Stimulated activated naive B cell treated with anti-CD40 and anti-IgM and Interleukin-4, amounts not matched to agents 10 μg/mL and 1 μg/mL and 100 μg/mL, for 72 hours (primary cell): Measurements from ENCODE around the gene FBXL7.

Source experiments
- ATAC-seq, 2 donors: fragments of 150-1000 bp; cut with Tn5 transposase; replicated peaks; 2 replicates each; pipeline ENCODE4 v1.10.0; 2021; ENCODE audit warnings: moderate library complexity in 1 of 2
- DNase-seq: peaks from one replicate; pipeline ENCODE4 v3.0.0; 2021
- H3K27ac Mint-ChIP-seq: one replicate; pipeline ENCODE4 v1.8.0; 2022; ENCODE audit warnings: mild to moderate bottlenecking, mixed read lengths
- H3K27me3 Mint-ChIP-seq, 2 donors: one replicate each; pipeline ENCODE4 v1.8.0; 2022; ENCODE audit warnings: mixed read lengths in 2 of 2
- H3K36me3 Mint-ChIP-seq, 2 donors: one replicate each; pipeline ENCODE4 v1.8.0; 2022; ENCODE audit warnings: mixed read lengths in 2 of 2, mild to moderate bottlenecking in 1 of 2
- H3K4me1 Mint-ChIP-seq, 2 donors: one replicate each; pipeline ENCODE4 v1.8.0; 2022; ENCODE audit warnings: mixed read lengths in 2 of 2, mild to moderate bottlenecking in 1 of 2
- H3K4me3 Mint-ChIP-seq, 2 donors: one replicate each; pipeline ENCODE4 v1.8.0; 2022; ENCODE audit warnings: mild to moderate bottlenecking in 2 of 2, mixed read lengths in 2 of 2, moderate library complexity in 1 of 2
- H3K9me3 Mint-ChIP-seq, 2 donors: one replicate each; pipeline ENCODE4 v1.8.0; 2022; ENCODE audit warnings: mixed read lengths in 2 of 2, mild to moderate bottlenecking in 1 of 2

The FBXL7 gene

DNA sequence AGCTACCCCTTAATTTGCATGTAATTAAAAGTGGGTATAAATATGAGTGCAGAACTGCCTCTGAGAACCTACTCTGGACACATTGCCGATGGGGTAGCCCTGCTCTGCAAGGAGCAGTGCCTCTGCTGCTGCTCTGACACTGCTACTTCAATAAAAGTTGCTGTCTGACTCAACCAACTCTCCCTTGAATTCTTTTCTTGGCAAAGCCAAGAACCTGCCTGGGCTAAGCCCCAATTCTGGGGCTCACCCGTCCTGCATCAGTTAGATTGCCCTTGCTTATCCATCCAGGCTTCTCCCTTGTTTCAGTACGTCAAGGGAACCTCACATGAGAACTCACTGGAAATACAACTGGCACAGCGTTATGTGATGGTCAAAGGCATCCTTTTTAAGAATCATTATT lies 44.1 kb downstream of the FBXL7 start:
- H3K27ac Mint-ChIP-seq, result no peak overlapping the region
- DNase-seq, result no peak

DNA sequence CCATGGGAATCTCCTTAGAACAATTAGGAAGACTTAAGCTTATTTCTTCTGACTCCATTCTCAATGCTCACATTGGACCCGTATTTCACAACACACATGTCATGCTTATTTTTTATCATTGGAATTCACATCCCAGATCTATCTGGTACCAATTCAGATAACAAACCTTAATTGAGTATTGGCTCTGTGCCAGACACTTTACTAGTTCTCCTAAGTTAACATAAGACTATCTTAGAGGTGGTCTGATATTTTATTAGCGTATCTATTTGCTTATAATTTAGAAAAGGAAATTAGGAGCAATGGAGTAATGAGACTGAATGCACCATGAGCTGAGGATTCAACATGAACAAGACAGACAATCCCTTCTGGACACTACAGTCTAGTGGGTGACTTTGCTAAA lies 45.1 kb downstream of the FBXL7 start:
- H3K4me3 Mint-ChIP-seq, result no peak overlapping the region
- DNase-seq (no peak), ATAC-seq (no peak)
- H3K27ac Mint-ChIP-seq, result no peak overlapping the region
- H3K9me3 Mint-ChIP-seq, result peaks cover 7 to 9% of the 10 kb centered on the region in 2 donors
- no peaks in the 10 kb centered on the region for H3K4me1 Mint-ChIP-seq
- no peaks in the 10 kb centered on the region for H3K36me3 Mint-ChIP-seq
- H3K27me3 Mint-ChIP-seq, result no peaks in the 10 kb centered on the region

More for the DNA sequence above, 44.1 kb downstream of the FBXL7 start:
- Mint-ChIP-seq H3K36me3 (no peaks in the 10 kb centered on the region), H3K4me3 (no peak overlapping the region), H3K4me1 (no peaks in the 10 kb centered on the region), H3K9me3 (peaks cover 7 to 9% of the 10 kb centered on the region in 2 donors), H3K27me3 (no peaks in the 10 kb centered on the region)
- ATAC-seq, result no peak

DNA sequence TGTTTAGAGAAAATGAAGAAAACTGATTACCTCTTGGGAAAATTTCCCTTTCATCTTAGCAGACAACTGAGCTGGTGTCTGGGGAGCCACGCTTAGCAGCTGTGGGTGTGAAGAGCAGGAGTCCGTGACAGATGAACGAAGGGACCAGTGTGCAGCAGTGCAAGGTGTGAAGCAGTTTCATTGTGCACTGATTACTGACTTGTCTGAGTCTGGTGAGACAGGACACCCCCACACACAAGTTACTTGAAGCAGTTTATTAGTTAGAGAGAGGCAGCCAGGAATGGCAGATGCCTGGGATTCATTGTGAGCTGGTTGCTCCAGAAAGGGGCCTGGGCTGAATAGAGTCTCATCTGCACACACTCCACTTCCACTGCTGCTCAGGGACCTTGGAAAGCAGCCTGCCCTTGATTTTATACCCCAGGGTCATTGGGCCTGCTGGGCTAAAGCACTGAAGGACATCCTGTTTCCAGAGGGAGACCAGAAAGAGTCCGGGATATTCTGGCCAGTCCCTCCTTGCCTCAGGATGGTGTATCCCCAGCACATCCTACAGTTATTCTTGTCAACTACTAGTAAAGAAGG lies 47.4 kb downstream of the FBXL7 start:
- Mint-ChIP-seq H3K27ac (no peak overlapping the region), H3K9me3 (peaks cover 7 to 12% of the 10 kb centered on the region in 2 donors), H3K4me1 (no peaks in the 10 kb centered on the region), H3K36me3 (no peaks in the 10 kb centered on the region), H3K4me3 (no peak overlapping the region), H3K27me3 (no peaks in the 10 kb centered on the region)
- DNase-seq (no peak), ATAC-seq (no peak)

DNA sequence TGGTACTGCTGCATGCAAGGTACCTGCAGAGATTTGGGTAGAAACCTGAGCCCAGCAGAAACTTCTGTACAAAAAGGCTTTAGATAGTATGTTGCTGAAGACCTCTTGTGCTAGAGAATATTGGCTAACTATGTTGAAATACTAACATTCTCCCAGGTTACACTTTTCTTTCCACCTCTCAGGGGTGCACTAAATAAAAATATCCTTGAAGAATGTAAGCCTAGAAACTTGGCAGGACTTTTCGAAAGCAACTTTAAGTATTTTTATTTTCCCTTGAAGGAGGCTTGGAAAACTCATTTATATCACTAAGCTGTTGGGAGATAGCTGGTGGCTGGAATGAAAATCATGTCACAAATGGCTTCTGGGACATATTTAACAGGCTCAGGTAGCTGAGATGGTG lies 50.0 kb downstream of the FBXL7 start:
- ATAC-seq, result no peak
- Mint-ChIP-seq H3K27ac (no peak overlapping the region), H3K9me3 (peaks cover 7 to 18% of the 10 kb centered on the region in 2 donors), H3K4me1 (no peaks in the 10 kb centered on the region), H3K4me3 (no peak overlapping the region), H3K36me3 (no peaks in the 10 kb centered on the region), H3K27me3 (no peaks in the 10 kb centered on the region)
- no peak for DNase-seq

DNA sequence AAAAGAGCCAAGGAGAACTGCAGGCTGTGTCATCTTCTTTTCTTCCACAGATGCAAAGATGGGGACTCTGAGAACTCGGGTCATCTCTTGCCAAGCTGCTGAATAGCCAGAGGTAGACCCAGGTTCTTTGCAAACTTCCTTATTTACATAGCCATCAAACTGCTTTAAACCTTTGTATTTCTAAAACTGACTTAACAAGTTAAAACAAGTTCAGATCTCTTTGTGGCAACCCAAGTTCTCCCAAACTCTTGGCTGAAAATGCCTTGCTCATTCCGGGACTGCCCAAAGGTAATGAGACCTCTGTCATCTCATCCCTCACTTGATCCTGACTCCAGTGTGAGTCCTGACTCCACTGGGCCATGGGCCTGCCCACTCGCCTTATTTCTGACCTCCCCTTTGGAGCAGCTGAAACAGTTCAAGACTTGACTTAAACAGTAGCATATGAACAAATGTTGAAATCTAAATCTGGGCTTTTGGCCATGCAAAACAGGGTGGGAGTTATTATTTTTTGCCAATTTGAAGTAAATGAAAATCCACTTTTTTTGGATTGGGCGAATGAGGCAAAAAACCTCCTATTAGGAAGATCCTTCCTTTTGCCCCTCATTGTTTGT lies 50.6 kb downstream of the FBXL7 start:
- no peak overlapping the region for H3K27ac Mint-ChIP-seq
- H3K9me3 Mint-ChIP-seq, result peaks cover 7 to 18% of the 10 kb centered on the region in 2 donors
- DNase-seq, result no peak
- ATAC-seq, result no peak
- no peaks in the 10 kb centered on the region for H3K4me1 Mint-ChIP-seq
- H3K36me3 Mint-ChIP-seq, result no peaks in the 10 kb centered on the region
- no peak overlapping the region for H3K4me3 Mint-ChIP-seq
- H3K27me3 Mint-ChIP-seq, result no peaks in the 10 kb centered on the region

DNA sequence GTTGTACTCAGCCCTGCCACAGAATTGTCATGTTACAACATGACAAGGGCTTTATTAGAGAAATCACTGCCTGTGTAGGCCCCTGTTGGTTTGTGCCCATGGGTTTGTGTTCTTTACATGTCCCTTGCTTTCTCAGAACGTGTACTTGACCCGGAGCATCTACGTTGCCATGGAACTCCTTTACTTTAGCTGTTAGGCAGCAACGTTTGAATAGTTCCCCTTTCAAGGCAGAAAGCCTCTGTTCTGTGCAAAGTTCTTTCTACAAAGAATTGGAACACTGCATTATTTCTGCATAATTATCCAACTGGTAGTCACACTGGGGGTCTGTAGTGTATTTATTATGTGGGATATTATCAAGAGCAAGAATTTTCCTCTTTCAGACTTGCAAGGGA lies 51.1 kb downstream of the FBXL7 start:
- H3K9me3 Mint-ChIP-seq, result peaks cover 7 to 18% of the 10 kb centered on the region in 2 donors
- no peak overlapping the region for H3K27ac Mint-ChIP-seq
- H3K4me3 Mint-ChIP-seq, result no peak overlapping the region
- H3K36me3 Mint-ChIP-seq, result no peaks in the 10 kb centered on the region
- ATAC-seq, result no peak
- H3K4me1 Mint-ChIP-seq, result no peaks in the 10 kb centered on the region
- no peaks in the 10 kb centered on the region for H3K27me3 Mint-ChIP-seq
- no peak for DNase-seq

DNA sequence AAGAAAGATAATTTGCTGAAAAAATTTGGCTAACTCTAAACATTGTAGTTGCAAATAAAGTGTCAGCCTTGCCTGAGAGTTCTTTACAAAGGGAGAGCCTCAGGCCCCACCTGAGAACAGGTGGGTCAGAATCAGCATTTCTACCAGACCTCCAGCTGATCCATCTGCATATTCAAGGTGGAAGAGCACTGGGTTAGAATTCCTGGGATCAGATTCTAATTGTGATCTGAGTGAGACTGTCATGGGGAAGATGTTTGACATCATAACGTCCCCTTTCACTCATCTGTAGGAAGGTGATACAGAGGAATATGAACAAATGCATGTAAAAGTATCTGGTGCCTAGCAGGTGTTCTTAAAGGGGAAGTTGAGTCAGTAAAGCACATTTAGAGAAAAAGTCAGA lies 54.6 kb downstream of the FBXL7 start:
- H3K27ac Mint-ChIP-seq, result no peak overlapping the region
- DNase-seq, result no peak
- no peak for ATAC-seq

DNA sequence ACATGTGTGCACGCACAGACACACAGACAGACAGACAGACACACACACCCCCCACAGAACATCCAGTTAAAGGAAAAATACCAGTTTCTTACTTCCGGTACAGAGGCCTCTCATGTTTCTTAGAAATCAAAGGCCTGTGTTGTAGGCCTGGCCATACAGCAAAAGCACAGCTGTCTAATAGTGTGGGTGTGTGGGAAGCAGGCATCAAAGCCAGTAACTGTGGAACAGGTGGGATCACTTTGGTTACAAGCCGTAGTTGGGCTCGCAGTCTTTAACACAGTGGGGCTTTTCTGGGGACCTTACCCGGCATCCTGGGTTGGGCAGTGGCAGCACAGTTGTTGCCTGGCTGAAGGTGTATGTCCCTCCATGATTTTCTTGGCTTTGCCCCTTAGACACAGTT lies 55.2 kb downstream of the FBXL7 start:
- H3K4me3 Mint-ChIP-seq, result no peak overlapping the region
- H3K36me3 Mint-ChIP-seq, result no peaks in the 10 kb centered on the region
- H3K4me1 Mint-ChIP-seq, result no peaks in the 10 kb centered on the region
- H3K9me3 Mint-ChIP-seq, result peaks cover 4 to 9% of the 10 kb centered on the region in 2 donors
- DNase-seq (no peak), ATAC-seq (no peak)
- H3K27me3 Mint-ChIP-seq, result no peaks in the 10 kb centered on the region
- H3K27ac Mint-ChIP-seq, result no peak overlapping the region

More for the DNA sequence above, 54.6 kb downstream of the FBXL7 start:
- peaks cover 4 to 9% of the 10 kb centered on the region in 2 donors for H3K9me3 Mint-ChIP-seq
- H3K36me3 Mint-ChIP-seq, result no peaks in the 10 kb centered on the region
- H3K27me3 Mint-ChIP-seq, result no peaks in the 10 kb centered on the region
- H3K4me3 Mint-ChIP-seq, result no peak overlapping the region
- no peaks in the 10 kb centered on the region for H3K4me1 Mint-ChIP-seq

DNA sequence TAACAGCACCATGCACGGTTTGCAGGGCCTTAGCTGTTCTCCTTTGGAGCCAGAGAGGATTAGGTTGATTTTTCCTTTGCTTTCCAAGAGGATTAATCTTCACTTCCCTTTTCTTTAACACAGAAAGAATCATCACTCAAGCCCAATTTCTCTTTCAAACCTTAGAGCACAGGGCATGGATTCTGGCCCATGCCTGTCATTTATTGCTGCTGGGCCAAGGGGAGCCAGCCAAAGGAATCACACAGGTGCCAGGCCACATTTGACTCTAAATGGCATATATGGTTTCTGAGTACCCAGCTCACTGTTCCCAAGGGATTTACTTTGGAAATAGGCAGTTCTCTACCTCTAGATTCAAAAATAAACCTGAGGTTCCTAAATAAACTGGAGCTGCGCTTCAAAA lies 58.3 kb downstream of the FBXL7 start:
- H3K4me3 Mint-ChIP-seq, result no peak overlapping the region
- no peaks in the 10 kb centered on the region for H3K36me3 Mint-ChIP-seq
- no peak for DNase-seq
- H3K27ac Mint-ChIP-seq, result no peak overlapping the region
- no peaks in the 10 kb centered on the region for H3K27me3 Mint-ChIP-seq
- no peaks in the 10 kb centered on the region for H3K4me1 Mint-ChIP-seq
- peaks cover under 1 to 4% of the 10 kb centered on the region in 2 donors for H3K9me3 Mint-ChIP-seq
- ATAC-seq, result no peak

DNA sequence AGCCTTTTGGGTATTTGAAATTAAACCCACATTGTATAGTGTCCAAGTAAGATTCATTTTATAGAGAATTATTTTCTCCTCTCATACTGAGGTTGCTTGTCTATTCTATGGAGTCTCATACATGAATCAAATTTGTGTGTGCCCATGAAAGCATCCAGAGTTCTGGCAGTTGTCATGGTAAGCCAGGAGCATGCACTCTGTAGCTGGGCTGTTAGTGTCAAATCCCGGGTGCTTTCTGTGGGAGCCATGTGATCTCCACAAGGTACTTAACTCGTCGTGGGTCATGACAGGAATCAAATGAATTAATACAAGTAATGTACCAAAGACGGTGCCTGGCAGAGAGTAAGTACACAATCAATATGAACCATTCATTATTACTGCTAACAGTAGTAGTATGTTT lies 58.7 kb downstream of the FBXL7 start:
- no peak overlapping the region for H3K27ac Mint-ChIP-seq
- no peaks in the 10 kb centered on the region for H3K36me3 Mint-ChIP-seq
- no peak for DNase-seq
- H3K9me3 Mint-ChIP-seq, result peaks cover 0 to 4% of the 10 kb centered on the region in 2 donors
- no peak overlapping the region for H3K4me3 Mint-ChIP-seq
- ATAC-seq, result no peak
- H3K4me1 Mint-ChIP-seq, result no peaks in the 10 kb centered on the region
- H3K27me3 Mint-ChIP-seq, result no peaks in the 10 kb centered on the region

DNA sequence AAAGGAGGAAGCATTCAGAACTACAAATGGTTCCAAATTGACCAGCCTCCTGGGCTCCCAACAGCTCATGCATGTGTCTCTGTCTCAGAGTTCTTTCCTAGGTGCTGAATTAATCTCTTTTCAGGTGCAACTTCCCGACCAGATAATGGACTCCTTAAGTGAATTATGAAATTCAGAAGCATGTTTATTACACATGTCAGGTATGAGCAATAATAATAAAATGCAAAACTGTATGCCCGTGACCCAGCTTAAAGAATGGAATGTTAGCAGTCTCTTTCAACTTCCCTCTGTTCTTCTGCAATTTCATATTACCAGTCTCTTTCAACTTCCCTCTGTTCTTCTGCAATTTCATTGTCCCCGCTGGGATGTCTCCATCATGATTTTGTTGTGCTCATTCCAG lies 60.4 kb downstream of the FBXL7 start:
- ATAC-seq (no peak), DNase-seq (no peak)
- no peak overlapping the region for H3K27ac Mint-ChIP-seq
- no peaks in the 10 kb centered on the region for H3K36me3 Mint-ChIP-seq
- no peaks in the 10 kb centered on the region for H3K27me3 Mint-ChIP-seq
- H3K4me1 Mint-ChIP-seq, result no peaks in the 10 kb centered on the region
- no peak overlapping the region for H3K4me3 Mint-ChIP-seq
- H3K9me3 Mint-ChIP-seq, result peaks cover 0 to 4% of the 10 kb centered on the region in 2 donors

DNA sequence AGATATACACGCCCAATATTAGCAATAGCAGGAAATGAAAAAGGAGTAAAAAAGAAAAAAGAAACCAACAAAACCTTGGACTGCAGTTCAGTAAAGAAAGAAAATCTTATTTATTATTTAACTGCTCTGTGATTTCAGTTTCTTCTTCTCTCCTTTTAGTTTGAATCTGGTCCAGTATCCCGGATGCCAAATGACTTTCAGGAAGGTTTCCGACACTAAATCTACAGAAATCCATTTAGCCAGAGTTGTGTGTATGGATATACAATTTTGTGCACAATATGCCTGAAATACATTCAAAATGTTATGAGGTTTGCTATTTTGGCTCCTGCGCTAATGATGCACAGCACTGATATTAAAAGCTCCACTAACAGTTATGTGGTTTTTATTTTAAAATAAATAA lies 64.5 kb downstream of the FBXL7 start:
- H3K9me3 Mint-ChIP-seq, result peaks cover 0 to 2% of the 10 kb centered on the region in 2 donors
- ATAC-seq (no peak), DNase-seq (no peak)
- H3K4me1 Mint-ChIP-seq, result no peaks in the 10 kb centered on the region
- no peak overlapping the region for H3K4me3 Mint-ChIP-seq
- H3K27ac Mint-ChIP-seq, result no peak overlapping the region
- no peaks in the 10 kb centered on the region for H3K36me3 Mint-ChIP-seq
- no peaks in the 10 kb centered on the region for H3K27me3 Mint-ChIP-seq

DNA sequence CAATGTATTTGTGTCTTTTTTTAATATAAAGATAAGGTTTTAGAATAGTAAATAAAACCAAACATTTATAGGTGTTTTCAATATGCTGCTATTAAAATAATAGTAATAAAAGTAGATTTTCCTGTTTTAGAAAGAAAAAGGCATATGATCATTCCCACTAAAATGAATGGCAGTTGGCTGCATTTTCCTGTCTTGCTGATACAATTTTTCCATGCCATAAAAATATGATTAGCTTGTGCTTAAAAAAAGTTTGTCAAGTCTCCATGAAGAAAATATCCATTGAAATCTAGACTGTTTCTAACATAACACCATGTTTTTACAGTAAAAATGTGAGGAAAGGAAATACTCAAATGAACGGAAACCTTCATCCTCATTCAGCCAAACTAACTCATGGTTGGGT lies 65.0 kb downstream of the FBXL7 start:
- H3K9me3 Mint-ChIP-seq, result peaks cover 0 to 2% of the 10 kb centered on the region in 2 donors
- H3K4me3 Mint-ChIP-seq, result no peak overlapping the region
- ATAC-seq, result no peak
- no peaks in the 10 kb centered on the region for H3K27me3 Mint-ChIP-seq
- no peaks in the 10 kb centered on the region for H3K36me3 Mint-ChIP-seq
- H3K27ac Mint-ChIP-seq, result no peak overlapping the region
- DNase-seq, result no peak
- no peaks in the 10 kb centered on the region for H3K4me1 Mint-ChIP-seq

DNA sequence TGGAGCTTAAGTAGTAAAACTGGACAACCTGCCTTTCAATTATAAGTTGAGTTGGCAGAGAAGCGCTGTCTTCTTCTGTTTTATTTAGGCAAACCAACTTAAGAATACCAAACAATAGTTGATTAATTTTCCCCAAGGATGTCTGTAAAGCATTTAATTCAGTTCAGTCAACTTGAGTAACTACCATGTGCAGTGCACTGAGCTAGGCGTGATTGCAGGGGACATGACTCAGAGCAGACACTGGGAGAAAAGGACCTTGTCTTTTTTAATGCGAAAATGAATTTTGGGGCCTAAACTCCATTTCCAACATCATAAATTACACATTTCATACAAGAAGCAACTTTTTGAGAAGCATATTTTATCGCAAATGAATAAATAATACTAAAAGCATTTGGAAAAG lies 66.3 kb downstream of the FBXL7 start:
- H3K36me3 Mint-ChIP-seq, result no peaks in the 10 kb centered on the region

DNA sequence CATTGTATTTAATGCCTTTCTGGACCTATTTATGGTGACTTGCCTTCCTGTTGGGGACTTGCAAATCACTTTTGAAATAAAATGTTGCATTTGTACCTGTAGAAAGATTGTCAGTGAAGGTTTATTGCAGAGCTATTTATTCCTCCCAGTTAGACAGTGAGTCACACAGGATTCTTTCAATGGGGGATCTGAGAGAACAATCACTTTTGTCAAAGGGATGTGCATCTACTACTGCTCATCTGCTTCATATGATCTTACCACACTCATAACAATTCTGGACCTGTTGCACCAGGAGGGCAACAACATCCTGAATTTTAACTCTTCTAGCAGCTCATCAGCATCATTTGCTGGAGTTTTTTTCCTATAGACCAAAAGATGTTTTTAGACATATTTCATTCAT lies 66.8 kb downstream of the FBXL7 start:
- no peak overlapping the region for H3K27ac Mint-ChIP-seq
- ATAC-seq (no peak), DNase-seq (no peak)
- H3K9me3 Mint-ChIP-seq, result peaks cover 0 to 2% of the 10 kb centered on the region in 2 donors
- H3K27me3 Mint-ChIP-seq, result no peaks in the 10 kb centered on the region
- H3K4me3 Mint-ChIP-seq, result no peak overlapping the region
- no peaks in the 10 kb centered on the region for H3K36me3 Mint-ChIP-seq
- no peaks in the 10 kb centered on the region for H3K4me1 Mint-ChIP-seq

More for the DNA sequence above, 66.3 kb downstream of the FBXL7 start:
- H3K4me3 Mint-ChIP-seq, result no peak overlapping the region
- no peak for ATAC-seq
- no peak overlapping the region for H3K27ac Mint-ChIP-seq
- no peaks in the 10 kb centered on the region for H3K27me3 Mint-ChIP-seq
- peaks cover 0 to 2% of the 10 kb centered on the region in 2 donors for H3K9me3 Mint-ChIP-seq
- DNase-seq, result no peak
- H3K4me1 Mint-ChIP-seq, result no peaks in the 10 kb centered on the region
